ENCODE data around the gene AZI2.

AZI2 gene

DNA sequence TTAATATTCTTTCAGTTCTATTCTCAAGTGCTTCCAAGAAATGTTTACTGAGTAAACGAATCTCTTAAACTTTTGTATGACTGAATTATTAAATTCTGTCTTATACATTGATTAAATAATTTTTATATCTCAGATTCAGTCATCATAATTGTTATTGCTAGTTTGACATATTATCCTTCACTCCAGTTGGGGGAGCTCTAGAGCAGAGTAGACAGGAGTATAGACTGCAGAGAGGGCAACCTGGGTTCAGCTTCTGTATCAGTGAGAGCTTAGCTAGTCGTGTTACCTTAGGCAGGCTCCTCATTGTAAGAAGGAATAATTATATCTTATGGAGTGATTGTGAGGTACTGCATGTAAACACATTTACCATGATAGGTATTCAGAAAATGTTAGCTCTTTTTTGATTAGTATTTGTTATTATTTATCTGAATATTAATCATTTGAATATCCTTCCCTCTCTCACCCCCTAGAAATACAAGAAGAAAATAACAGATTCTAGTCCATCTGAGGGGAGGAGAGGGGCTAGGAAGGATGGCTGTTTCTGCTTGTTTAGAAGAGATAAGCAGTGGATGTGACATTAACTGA lies 31.1 kb downstream of the AZI2 start:
- TF ChIP-seq, protein P1, sequence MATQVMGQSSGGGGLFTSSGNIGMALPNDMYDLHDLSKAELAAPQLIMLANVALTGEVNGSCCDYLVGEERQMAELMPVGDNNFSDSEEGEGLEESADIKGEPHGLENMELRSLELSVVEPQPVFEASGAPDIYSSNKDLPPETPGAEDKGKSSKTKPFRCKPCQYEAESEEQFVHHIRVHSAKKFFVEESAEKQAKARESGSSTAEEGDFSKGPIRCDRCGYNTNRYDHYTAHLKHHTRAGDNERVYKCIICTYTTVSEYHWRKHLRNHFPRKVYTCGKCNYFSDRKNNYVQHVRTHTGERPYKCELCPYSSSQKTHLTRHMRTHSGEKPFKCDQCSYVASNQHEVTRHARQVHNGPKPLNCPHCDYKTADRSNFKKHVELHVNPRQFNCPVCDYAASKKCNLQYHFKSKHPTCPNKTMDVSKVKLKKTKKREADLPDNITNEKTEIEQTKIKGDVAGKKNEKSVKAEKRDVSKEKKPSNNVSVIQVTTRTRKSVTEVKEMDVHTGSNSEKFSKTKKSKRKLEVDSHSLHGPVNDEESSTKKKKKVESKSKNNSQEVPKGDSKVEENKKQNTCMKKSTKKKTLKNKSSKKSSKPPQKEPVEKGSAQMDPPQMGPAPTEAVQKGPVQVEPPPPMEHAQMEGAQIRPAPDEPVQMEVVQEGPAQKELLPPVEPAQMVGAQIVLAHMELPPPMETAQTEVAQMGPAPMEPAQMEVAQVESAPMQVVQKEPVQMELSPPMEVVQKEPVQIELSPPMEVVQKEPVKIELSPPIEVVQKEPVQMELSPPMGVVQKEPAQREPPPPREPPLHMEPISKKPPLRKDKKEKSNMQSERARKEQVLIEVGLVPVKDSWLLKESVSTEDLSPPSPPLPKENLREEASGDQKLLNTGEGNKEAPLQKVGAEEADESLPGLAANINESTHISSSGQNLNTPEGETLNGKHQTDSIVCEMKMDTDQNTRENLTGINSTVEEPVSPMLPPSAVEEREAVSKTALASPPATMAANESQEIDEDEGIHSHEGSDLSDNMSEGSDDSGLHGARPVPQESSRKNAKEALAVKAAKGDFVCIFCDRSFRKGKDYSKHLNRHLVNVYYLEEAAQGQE (IDR thresholded peaks at IDR 0.05; ENCODE audit: insufficient replicate concordance, low read depth): no peak
- TF ChIP-seq, protein P2, sequence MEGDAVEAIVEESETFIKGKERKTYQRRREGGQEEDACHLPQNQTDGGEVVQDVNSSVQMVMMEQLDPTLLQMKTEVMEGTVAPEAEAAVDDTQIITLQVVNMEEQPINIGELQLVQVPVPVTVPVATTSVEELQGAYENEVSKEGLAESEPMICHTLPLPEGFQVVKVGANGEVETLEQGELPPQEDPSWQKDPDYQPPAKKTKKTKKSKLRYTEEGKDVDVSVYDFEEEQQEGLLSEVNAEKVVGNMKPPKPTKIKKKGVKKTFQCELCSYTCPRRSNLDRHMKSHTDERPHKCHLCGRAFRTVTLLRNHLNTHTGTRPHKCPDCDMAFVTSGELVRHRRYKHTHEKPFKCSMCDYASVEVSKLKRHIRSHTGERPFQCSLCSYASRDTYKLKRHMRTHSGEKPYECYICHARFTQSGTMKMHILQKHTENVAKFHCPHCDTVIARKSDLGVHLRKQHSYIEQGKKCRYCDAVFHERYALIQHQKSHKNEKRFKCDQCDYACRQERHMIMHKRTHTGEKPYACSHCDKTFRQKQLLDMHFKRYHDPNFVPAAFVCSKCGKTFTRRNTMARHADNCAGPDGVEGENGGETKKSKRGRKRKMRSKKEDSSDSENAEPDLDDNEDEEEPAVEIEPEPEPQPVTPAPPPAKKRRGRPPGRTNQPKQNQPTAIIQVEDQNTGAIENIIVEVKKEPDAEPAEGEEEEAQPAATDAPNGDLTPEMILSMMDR (IDR thresholded peaks at IDR 0.05; ENCODE audit: insufficient read depth, low read length): peak; percentile 45
- no peak for TF ChIP-seq POLR2AphosphoS5 (IDR thresholded peaks at IDR 0.05; ENCODE audit: low read depth)
- Histone ChIP-seq H3K27ac (replicated peaks) (no peak overlapping the region), H3K27me3 (ENCODE audit: insufficient read depth, poor library complexity, severe bottlenecking) (no peaks in the 10 kb centered on the region), H3K4me3 (replicated peaks; ENCODE audit: insufficient read depth, low read length) (no peak overlapping the region)
- peak in 1 of 2 experiments; percentile 50 for DNase-seq (ENCODE audit: low read depth in 1 of 2, low spot score in 1 of 2)

DNA sequence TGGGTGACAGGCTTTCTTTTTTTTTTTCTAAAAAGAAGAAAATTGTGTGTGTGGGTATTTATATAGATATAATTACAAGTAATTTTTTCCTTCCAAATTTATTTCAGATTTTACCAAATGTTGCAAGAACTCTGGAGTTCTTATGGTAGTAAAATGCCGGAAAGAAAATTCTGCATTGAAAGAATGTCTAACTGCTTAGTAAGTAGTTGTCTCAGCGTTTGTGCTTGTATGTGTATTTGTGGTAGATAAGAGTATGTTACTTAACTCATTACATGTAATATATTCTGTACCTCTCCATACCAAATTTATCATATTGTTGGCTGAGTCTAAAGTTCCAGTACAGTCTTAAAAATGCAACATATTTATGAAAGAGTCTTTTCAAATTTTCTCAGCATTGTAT lies 32.4 kb downstream of the AZI2 start:
- Histone ChIP-seq H3K27me3 (ENCODE audit: insufficient read depth, poor library complexity, severe bottlenecking) (no peaks in the 10 kb centered on the region), H3K27ac (replicated peaks) (no peak overlapping the region), H3K4me3 (replicated peaks; ENCODE audit: insufficient read depth, low read length) (no peak overlapping the region)
- TF ChIP-seq POLR2AphosphoS5 (IDR thresholded peaks at IDR 0.05; ENCODE audit: low read depth) (no peak), SPI1 (IDR thresholded peaks at IDR 0.05; ENCODE audit: borderline replicate concordance, low read depth) (no peak), GABPA (IDR thresholded peaks at IDR 0.05; ENCODE audit: low read depth) (no peak)
- TF ChIP-seq, protein P1 (IDR thresholded peaks at IDR 0.05; ENCODE audit: insufficient replicate concordance, low read depth): no peak
- TF ChIP-seq, protein P2 (IDR thresholded peaks at IDR 0.05; ENCODE audit: insufficient read depth, low read length): no peak
- no peak for DNase-seq (ENCODE audit: low read depth in 1 of 2, low spot score in 1 of 2)

DNA sequence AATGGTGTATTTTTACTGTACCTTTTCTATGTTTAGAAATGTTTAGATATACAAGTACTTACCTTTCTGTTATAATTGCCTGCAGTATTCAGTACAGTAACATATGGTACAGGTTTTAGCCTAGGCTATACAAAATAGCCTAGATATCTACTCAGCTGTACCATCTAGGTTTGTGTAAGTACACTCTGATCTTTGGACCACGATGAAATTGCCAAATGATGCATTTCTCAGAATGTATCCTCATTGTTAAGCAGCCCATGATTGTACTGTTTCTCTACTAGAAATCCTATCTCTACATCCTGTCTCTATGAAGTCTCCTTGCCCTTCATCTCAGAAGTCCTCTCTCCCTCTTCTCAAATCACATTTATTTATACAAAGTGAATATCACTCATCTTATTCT lies 32.9 kb downstream of the AZI2 start:
- no peak for TF ChIP-seq SPI1 (IDR thresholded peaks at IDR 0.05; ENCODE audit: borderline replicate concordance, low read depth)
- TF ChIP-seq, protein P2 (IDR thresholded peaks at IDR 0.05; ENCODE audit: insufficient read depth, low read length): no peak
- TF ChIP-seq GABPA (IDR thresholded peaks at IDR 0.05; ENCODE audit: low read depth): no peak
- TF ChIP-seq, protein P1 (IDR thresholded peaks at IDR 0.05; ENCODE audit: insufficient replicate concordance, low read depth): no peak
- TF ChIP-seq POLR2AphosphoS5 (IDR thresholded peaks at IDR 0.05; ENCODE audit: low read depth): no peak
- no peak overlapping the region for H3K4me3 ChIP-seq (replicated peaks; ENCODE audit: insufficient read depth, low read length)
- DNase-seq (ENCODE audit: low read depth in 1 of 2, low spot score in 1 of 2): no peak
- H3K27me3 ChIP-seq (ENCODE audit: insufficient read depth, poor library complexity, severe bottlenecking): no peaks in the 10 kb centered on the region
- H3K27ac ChIP-seq (replicated peaks): no peak overlapping the region
